Measurements from ENCODE around the gene C1QTNF6. TPM values are rescaled to one million over a fixed set of nuclear protein-coding genes. Genes with fewer than 3 reads are reported as not detected.

C1QTNF6 gene
- total RNA-seq, 1 donor from 2014 or later, result 6.0 TPM

GRCh38 chr22:37215890-37216289, 27.8 kb upstream of the C1QTNF6 start:
- Histone ChIP-seq H3K27ac (ENCODE audit: low read depth, low read length) (no peak overlapping the region), H3K4me1 (ENCODE audit: insufficient read depth, low read length) (no peaks in the 10 kb centered on the region), H3K27me3 (ENCODE audit: insufficient read depth, low read length) (peaks cover 14% of the 10 kb centered on the region), H3K4me3 (ENCODE audit: insufficient read depth, low read depth, low read length) (no peak overlapping the region), H3K4me2 (ENCODE audit: low read length) (no peak overlapping the region), H3K36me3 (ENCODE audit: insufficient read depth, low read length) (no peaks in the 10 kb centered on the region), H3K9me3 (ENCODE audit: insufficient read depth, low read depth, low read length) (no peaks in the 10 kb centered on the region), H3K9ac (ENCODE audit: low read length) (no peak overlapping the region), H4K20me1 (ENCODE audit: insufficient read depth, low read length) (no peaks in the 10 kb centered on the region), H2AFZ (ENCODE audit: low read depth, low read length) (no peak overlapping the region), H3K79me2 (ENCODE audit: insufficient read depth, low read length) (no peaks in the 10 kb centered on the region)
- DNase-seq (ENCODE audit: low read depth) (no peak), FAIRE-seq (no peak)
- H3K4me3 Mint-ChIP-seq (ENCODE audit: unreplicated experiment), result no peak overlapping the region
- TF ChIP-seq EZH2 (IDR thresholded peaks at IDR 0.05; ENCODE audit: insufficient read depth, low read length) (no peak), CTCF (IDR thresholded peaks at IDR 0.05; ENCODE audit: insufficient read depth, low read depth, low read length) (no peak)
- no peak overlapping the region for H3K27ac Mint-ChIP-seq (ENCODE audit: unreplicated experiment)
- no peaks in the 10 kb centered on the region for H3K36me3 Mint-ChIP-seq (ENCODE audit: low read depth, unreplicated experiment)
- peaks cover 51% of the 10 kb centered on the region for H3K27me3 Mint-ChIP-seq (ENCODE audit: low read depth, unreplicated experiment)
- peaks cover 2% of the 10 kb centered on the region for H3K4me1 Mint-ChIP-seq (ENCODE audit: low read depth, unreplicated experiment)
- H3K9me3 Mint-ChIP-seq (ENCODE audit: unreplicated experiment), result peaks cover 11% of the 10 kb centered on the region

GRCh38 chr22:37214731-37215030, 26.6 kb upstream of the C1QTNF6 start:
- no peaks in the 10 kb centered on the region for H3K36me3 Mint-ChIP-seq (ENCODE audit: low read depth, unreplicated experiment)
- Histone ChIP-seq H3K27me3 (ENCODE audit: insufficient read depth, low read length) (peaks cover 17% of the 10 kb centered on the region), H2AFZ (ENCODE audit: low read depth, low read length) (no peak overlapping the region), H3K27ac (ENCODE audit: low read depth, low read length) (no peak overlapping the region), H3K9ac (ENCODE audit: low read length) (no peak overlapping the region), H3K36me3 (ENCODE audit: insufficient read depth, low read length) (no peaks in the 10 kb centered on the region), H3K4me2 (ENCODE audit: low read length) (no peak overlapping the region), H3K4me3 (ENCODE audit: insufficient read depth, low read depth, low read length) (no peak overlapping the region), H3K79me2 (ENCODE audit: insufficient read depth, low read length) (no peaks in the 10 kb centered on the region), H3K9me3 (ENCODE audit: insufficient read depth, low read depth, low read length) (no peaks in the 10 kb centered on the region), H3K4me1 (ENCODE audit: insufficient read depth, low read length) (no peaks in the 10 kb centered on the region), H4K20me1 (ENCODE audit: insufficient read depth, low read length) (no peaks in the 10 kb centered on the region)
- peaks cover 56% of the 10 kb centered on the region for H3K27me3 Mint-ChIP-seq (ENCODE audit: low read depth, unreplicated experiment)
- TF ChIP-seq EZH2 (IDR thresholded peaks at IDR 0.05; ENCODE audit: insufficient read depth, low read length) (no peak), CTCF (IDR thresholded peaks at IDR 0.05; ENCODE audit: insufficient read depth, low read depth, low read length) (no peak)
- FAIRE-seq, result no peak
- H3K4me3 Mint-ChIP-seq (ENCODE audit: unreplicated experiment), result no peak overlapping the region
- H3K27ac Mint-ChIP-seq (ENCODE audit: unreplicated experiment), result no peak overlapping the region
- H3K9me3 Mint-ChIP-seq (ENCODE audit: unreplicated experiment), result peaks cover 8% of the 10 kb centered on the region
- peaks cover 2% of the 10 kb centered on the region for H3K4me1 Mint-ChIP-seq (ENCODE audit: low read depth, unreplicated experiment)
- no peak for DNase-seq (ENCODE audit: low read depth)

GRCh38 chr22:37213941-37214730, 26.1 kb upstream of the C1QTNF6 start:
- no peak overlapping the region for H2AFZ ChIP-seq (ENCODE audit: low read depth, low read length)
- no peak overlapping the region for H3K4me2 ChIP-seq (ENCODE audit: low read length)
- H3K79me2 ChIP-seq (ENCODE audit: insufficient read depth, low read length), result no peaks in the 10 kb centered on the region
- no peak overlapping the region for H3K4me3 ChIP-seq (ENCODE audit: insufficient read depth, low read depth, low read length)
- H4K20me1 ChIP-seq (ENCODE audit: insufficient read depth, low read length), result no peaks in the 10 kb centered on the region
- H3K9me3 ChIP-seq (ENCODE audit: insufficient read depth, low read depth, low read length), result no peaks in the 10 kb centered on the region
- Mint-ChIP-seq H3K36me3 (ENCODE audit: low read depth, unreplicated experiment) (no peaks in the 10 kb centered on the region), H3K27me3 (ENCODE audit: low read depth, unreplicated experiment) (peaks cover 55% of the 10 kb centered on the region), H3K9me3 (ENCODE audit: unreplicated experiment) (peaks cover 2% of the 10 kb centered on the region), H3K4me3 (ENCODE audit: unreplicated experiment) (no peak overlapping the region), H3K4me1 (ENCODE audit: low read depth, unreplicated experiment) (peaks cover 2% of the 10 kb centered on the region), H3K27ac (ENCODE audit: unreplicated experiment) (no peak overlapping the region)
- H3K27me3 ChIP-seq (ENCODE audit: insufficient read depth, low read length), result peaks cover 12% of the 10 kb centered on the region
- H3K9ac ChIP-seq (ENCODE audit: low read length), result no peak overlapping the region
- no peaks in the 10 kb centered on the region for H3K4me1 ChIP-seq (ENCODE audit: insufficient read depth, low read length)
- TF ChIP-seq EZH2 (IDR thresholded peaks at IDR 0.05; ENCODE audit: insufficient read depth, low read length), result no peak
- TF ChIP-seq CTCF (IDR thresholded peaks at IDR 0.05; ENCODE audit: insufficient read depth, low read depth, low read length), result no peak
- DNase-seq (ENCODE audit: low read depth), result no peak
- no peaks in the 10 kb centered on the region for H3K36me3 ChIP-seq (ENCODE audit: insufficient read depth, low read length)
- no peak overlapping the region for H3K27ac ChIP-seq (ENCODE audit: low read depth, low read length)
- FAIRE-seq, result no peak

Measured in astrocyte (in vitro differentiated cells and primary cell).